ENCODE results near the gene GPR78.

GPR78 gene

DNA sequence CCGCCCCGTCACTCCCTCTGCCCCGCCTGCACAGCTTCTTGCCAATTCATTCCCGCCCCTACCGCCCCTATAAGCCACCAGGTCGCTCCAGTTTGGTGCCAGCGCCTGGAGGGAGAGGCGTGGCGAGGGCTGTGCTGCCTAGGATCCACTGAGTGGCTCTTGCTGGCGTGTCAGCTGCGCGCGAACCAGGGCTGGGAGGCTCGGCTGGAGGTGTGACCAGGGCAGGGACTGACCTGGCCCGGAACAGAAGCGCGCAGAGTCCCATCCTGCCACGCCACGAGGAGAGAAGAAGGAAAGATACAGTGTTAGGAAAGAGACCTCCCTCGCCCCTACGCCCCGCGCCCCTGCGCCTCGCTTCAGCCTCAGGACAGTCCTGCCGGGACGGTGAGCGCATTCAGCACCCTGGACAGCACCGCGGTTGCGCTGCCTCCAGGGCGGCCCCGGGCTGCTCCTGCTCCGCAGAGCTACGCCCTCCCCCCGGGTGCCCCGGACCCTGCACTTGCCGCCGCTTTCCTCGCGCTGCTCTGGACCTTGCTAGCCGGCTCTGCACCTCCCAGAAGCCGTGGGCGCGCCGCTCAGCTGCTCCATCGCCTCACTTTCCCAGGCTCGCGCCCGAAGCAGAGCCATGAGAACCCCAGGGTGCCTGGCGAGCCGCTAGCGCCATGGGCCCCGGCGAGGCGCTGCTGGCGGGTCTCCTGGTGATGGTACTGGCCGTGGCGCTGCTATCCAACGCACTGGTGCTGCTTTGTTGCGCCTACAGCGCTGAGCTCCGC is at the start of gene GPR78:
TSS of gene GPR78 (plus strand) at position 72 of the 773 bp plus-strand sequence. CDS start at position 663, 591 bp downstream.
- DNase-seq (ENCODE audit: low read depth): no peak

GRCh38 chr4:8532245-8532781 is 47.9 kb upstream of the GPR78 start:
- DNase-seq (ENCODE audit: low read depth): no peak

- DNase-seq (ENCODE audit: low read depth): no peak
Observed at GRCh38 chr4:8533274-8533865, 46.8 kb upstream of the GPR78 start.

DNA sequence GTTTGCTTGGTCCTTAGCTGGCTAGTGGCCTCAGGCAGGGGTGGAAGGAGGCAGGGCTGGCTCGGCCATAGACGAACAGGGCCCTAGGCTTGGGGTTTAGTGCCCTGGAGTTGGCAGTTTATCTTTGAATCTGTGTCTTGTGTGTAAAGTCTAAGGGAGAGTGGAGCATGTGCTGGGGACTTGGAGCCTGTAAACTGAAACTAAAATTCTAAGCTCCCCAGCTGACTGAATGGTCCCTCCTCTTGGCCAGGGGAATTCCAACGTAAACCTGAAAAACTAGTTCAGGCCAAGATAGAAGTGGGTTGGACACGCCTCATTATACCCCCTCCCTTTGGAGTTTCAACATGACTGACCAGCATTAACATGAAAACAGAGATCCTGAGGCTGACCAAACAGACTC is 46.1 kb upstream of the GPR78 start:
- DNase-seq (ENCODE audit: low read depth): no peak

DNA sequence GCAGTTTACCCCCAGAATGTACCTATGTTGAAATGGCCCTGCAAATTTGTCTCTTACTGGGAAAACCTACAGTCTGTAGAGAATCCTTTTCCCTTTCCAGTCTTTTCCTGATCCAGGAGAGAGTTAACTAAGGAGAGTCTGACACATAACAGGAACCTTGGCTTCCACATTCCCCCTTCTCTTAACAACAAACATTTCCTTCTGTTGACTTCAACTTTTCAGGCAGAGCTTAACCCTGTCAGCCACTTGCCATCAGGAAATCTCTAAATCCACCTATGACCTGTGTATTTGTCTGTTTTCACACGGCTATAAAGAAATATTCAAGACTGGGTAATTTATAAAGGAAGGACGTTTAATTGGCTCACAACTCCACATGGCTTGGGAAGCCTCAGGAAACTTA is 45.6 kb upstream of the GPR78 start:
- DNase-seq (ENCODE audit: low read depth): no peak

- DNase-seq (ENCODE audit: low read depth): no peak
Observed at GRCh38 chr4:8536467-8536866, 43.7 kb upstream of the GPR78 start.

DNA sequence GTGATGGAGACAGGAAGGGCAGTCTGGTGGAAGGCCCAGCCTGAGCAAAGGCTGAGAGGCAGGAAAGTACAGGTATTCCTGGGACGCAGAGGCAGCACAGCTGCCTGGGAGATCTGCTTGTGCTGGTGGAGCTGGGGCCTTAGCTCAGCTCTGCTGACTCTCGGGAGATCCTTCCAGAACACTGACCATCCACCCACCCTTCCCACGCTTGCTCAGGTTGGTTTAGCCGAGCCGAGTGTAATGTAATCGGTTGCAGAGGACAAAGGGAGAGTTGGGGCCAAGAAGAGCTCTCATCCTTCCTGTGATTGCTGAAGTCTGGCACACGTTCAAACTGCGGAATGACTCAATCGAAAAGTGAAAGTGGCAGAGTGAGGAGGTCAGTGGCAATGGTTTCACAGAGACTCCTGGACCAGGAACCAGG is 43.1 kb upstream of the GPR78 start:
- no peak for DNase-seq (ENCODE audit: low read depth)

DNA sequence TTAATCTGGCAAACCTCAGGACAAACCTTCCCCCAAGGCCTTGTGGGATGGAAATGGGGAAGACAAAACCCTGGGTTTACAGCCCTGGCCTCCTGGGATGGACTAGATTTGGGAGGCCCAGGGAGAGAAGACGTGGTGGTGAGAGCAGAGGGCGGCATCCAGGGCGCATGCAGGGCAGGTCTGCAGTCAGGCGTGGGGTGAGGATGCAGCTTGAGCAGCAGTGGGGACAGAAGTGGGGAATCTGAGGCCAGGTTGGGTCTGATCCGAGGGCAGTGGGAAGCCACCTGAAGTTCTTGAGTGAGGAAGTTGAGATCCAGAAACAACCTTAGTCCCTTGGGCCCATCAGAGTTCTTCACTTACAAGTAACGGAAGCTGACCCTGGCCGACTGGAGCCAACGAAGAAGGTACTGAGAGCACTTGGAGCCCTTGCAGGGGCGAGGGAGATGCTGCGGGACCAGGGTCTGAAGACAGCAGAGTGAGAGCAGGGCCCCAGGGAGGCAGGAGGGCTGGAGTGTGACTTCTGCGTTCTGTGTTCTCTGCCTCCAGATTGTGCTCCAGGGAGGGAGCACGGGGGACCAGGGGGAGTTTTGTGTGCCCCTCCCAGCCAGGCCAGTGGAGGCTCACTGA is 42.0 kb upstream of the GPR78 start:
- no peak for DNase-seq (ENCODE audit: low read depth)

DNA sequence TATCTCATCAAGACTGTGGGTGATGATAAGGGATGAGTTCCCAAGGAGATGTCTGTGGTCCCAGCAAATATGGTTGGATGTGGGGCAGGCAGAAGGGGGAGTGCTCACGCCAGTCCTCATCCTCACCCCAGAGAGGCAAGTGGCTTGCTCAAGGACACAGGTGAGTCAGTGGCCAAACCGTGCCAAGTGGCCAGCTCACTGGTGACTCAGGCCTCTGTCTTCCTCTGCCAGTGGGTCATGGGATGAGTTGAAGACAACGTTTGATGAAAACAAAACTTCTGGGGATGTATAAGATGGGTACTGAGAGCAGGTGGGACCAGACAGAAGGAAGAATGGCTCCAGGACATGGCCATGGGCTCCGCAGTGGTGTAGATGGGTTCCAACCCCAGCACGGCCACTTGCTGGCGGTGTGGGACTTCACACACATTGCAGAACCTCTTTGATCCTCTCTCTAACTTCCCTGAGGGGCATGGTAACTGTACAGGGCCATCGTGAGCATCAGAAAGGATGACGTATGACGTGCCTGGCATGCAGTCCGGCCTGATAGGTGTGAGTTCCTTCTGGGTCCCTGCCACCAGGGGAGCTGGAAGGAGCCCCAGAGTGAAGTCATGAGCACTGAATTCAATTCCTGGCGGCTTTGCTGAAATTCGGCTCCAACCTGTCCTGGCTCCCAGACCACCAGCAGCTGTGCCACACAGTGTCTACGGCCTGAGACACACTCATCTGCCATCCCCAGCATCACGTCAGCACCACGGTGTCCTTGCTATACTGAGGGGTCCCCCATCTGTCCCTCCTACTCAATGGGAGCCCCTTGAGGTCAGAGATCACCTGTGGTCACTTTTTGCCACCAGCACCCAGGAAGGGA is 41.3 kb upstream of the GPR78 start:
- no peak for DNase-seq (ENCODE audit: low read depth)

DNA sequence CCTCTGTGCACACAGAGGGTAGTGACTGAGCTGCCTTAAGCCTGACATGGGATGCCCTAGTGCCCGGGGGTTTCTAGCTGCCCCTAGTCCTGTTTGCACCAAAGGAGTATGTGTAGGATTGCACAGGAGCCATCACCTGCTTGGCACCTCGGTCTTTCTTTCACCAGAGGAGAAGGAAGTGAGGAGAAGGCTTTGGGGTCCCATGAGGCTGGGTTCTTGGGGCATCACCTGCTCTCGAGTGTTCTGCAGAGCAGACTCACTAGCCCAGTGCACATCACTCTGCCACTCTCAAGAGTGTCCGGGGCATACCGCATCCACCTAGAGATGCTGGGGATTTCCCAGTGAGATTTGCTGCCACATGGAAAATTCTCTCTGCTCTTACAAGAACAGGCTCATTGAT is 40.5 kb upstream of the GPR78 start:
- DNase-seq (ENCODE audit: low read depth): no peak

- DNase-seq (ENCODE audit: low read depth): no peak
Observed at GRCh38 chr4:8540072-8540471, 40.1 kb upstream of the GPR78 start.

DNA sequence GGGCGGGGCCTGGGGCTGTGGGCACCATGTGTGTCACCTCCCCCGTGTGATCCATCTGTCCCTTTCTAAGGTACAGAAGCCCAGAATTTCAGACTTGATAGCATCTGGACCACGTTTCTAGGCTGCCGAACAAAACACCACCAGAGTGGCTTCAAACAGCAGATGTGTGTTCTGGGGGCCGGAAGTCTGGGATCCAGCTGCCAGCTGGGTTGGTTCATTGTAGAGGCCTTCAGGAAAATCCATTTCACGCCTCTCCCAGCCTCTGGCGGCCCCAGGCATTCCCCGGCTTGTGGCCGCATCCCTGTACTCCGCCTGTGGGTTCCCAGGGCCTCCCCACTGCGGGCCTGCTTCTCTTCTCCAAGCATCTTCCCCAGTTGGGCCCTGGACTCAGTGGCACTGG is 39.6 kb upstream of the GPR78 start:
- DNase-seq (ENCODE audit: low read depth): no peak

- DNase-seq (ENCODE audit: low read depth): no peak
Observed at GRCh38 chr4:8540991-8541390, 39.2 kb upstream of the GPR78 start.

- no peak for DNase-seq (ENCODE audit: low read depth)
Observed at GRCh38 chr4:8541981-8542715, 38.0 kb upstream of the GPR78 start.

- no peak for DNase-seq (ENCODE audit: low read depth)
Observed at GRCh38 chr4:8542776-8543525, 37.2 kb upstream of the GPR78 start.

- no peak for DNase-seq (ENCODE audit: low read depth)
Observed at GRCh38 chr4:8543623-8544022, 36.6 kb upstream of the GPR78 start.

- DNase-seq (ENCODE audit: low read depth): no peak
Observed at GRCh38 chr4:8544282-8544681, 35.9 kb upstream of the GPR78 start.

GRCh38 chr4:8544741-8545438 is 35.3 kb upstream of the GPR78 start:
- no peak for DNase-seq (ENCODE audit: low read depth)

DNA sequence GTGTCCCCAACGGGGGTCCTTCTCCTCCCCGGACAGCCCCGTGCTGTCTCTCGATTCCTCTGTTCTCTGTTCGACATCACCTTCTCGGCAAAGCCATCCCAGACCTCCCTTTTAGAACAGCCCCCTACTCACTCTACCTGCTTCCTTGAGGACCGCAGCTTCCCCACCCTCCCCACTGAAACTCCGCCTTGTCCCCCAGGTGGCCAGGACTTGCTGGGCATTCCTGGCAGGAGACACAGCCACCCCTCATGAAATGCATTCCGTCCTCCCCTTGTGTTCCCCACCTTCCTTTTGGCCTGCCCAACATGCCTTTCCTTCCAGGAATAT is 34.8 kb upstream of the GPR78 start:
- no peak for DNase-seq (ENCODE audit: low read depth)

DNA sequence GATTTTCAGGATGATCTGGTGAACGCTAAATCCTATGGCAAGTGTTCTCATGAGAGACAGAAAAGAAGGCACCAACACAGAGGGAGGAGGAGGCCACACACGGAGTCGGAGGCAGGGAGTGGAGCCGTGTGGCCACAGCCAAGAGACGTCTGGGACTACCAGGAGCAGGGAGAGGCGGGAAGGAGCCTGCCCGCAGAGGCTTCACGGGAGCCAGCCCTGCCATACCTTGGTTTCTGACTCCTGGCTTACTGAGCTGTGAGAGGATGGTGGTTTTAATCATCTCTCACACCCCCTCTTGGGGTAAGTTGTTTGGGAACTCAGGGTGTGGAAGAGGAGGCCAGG is 33.5 kb upstream of the GPR78 start:
- DNase-seq (ENCODE audit: low read depth): no peak
